Activated CD4-positive, alpha-beta T cell treated with anti-CD3 and anti-CD28 coated beads, Interleukin-2, amount 50 U/mL, for 24 hours (primary cell): Measurements from ENCODE around the gene BLM.

Experiments
- DNase-seq, 2 donors: peaks; one replicate each; pipeline ENCODE4 v3.0.0-alpha.2; 2020; ENCODE audit warnings: low read depth in 1 of 2, low spot score in 1 of 2

Gene BLM

GRCh38 chr15:90691369-90691768, 25.8 kb upstream of the BLM start:
- no peak for DNase-seq

- DNase-seq, result no peak
These were observed 25.0 kb upstream of the BLM start for GRCh38 chr15:90691982-90692773.

DNA sequence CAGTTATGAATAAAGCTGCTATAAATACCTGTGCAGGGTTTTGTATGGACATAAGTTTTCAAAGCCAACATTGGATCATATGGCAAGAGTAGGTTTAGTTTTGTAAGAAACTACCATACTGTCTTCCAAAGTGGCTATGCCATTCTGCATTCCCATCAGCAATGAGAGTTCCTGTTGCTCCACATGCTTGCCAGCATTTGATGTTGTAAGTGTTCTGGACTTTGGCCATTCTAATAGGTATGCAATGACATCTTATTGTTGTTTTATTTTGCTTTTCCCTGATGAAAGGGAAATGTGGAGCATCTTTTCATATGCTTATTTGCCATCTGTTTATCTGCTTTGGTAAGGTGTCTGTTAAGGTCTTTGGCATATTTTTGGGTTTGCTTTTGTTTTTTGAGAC, 22.2 kb upstream of the BLM start:
- DNase-seq, result no peak

GRCh38 chr15:90697175-90697574, 20.0 kb upstream of the BLM start:
- DNase-seq, result no peak

DNA sequence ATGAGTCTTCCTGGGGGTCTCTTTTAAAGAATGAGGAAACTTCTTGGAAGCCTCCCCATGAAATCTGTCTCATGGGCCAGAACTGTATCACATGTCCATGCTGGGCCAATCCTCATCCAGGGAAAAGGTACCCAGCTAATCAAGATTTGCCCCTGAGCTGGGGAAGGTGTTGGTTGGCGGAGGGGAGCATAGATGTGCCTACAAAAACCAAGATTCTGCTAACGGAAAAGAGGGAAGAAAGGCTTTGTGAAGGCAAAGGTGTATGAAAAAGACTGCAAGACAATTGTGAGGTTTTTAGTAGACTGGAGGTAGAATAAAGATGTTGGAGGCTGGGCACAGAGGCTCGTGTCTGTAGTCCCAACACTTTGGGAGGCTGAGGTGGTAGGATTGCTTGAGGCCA, 18.5 kb upstream of the BLM start:
- DNase-seq, result no peak

- DNase-seq, result no peak
These were observed 16.1 kb upstream of the BLM start for GRCh38 chr15:90701048-90701447.

DNA sequence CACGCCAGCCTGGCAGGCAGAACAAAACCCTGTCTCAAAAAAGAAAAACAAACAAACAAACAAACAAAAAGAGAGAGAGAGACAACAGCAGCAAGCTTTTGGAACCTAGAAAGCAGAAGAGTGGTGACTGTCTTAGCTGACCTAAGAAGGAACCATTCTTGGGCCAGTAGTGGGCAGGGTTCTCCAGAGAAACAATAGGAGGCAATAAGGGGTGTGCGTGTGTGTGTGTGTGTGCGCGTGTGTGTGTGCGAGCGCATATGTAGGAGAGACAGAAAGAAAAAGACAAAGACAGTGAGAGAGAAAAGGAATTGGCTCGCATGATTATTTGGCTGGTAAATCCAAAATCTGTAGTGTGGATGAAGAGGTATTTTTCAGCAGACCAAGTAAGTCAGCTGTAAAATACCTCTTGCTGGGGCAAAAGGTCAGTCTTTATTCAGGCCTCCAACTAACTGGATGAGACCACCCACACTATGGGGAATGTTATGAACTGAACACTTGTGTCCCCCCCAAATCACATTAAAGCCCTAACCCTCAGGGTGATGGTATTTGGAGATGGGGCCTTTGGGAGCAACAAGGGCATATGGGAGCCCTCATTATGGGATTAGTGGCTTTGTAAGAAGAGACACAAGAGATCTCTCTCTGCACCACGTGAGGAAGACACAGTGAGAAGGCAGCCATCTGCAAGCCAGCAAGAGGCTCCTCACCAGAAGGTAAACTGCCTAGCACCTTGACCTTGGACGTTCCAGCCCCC, 15.1 kb upstream of the BLM start:
- no peak for DNase-seq

DNA sequence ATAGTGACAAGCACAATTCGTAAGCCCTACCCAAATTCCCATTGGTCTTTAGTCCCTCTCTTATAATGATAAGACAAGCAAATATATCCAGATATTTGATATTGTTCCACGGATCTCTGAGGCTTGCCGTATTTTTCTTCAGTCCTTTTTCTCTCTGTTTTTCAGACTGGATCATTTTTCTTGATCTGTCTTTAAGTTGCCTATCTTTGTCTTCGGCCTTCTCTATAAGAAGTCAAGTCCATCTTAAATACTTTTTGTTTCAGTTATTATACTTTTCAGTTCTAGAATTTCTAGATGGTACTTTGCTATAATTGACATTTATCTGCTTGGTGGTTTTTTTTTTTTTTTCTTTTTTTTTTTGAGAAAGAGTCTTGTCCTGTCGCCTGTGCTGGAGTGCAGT, 13.7 kb upstream of the BLM start:
- no peak for DNase-seq

DNA sequence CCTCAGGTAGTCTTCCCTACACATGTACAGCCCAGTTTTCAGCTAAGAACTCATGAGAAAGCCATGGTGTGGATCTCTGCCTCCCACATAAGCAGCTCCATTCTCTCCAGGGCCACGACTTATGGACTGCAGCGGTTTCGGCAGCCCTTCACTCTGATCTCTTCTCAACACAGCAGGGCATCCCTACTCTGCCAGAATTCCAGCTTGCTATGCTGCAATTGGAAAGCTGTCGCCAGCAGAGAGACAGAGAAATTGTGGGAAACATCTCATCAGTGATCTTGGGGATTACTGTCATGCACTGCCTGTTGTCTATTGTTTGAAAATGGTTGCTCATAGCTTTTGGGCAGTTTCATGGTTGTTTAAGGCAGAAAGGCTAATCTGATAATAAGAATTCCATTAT, 11.9 kb upstream of the BLM start:
- no peak for DNase-seq

- no peak for DNase-seq
These were observed 10.5 kb upstream of the BLM start for GRCh38 chr15:90706394-90707327.

DNA sequence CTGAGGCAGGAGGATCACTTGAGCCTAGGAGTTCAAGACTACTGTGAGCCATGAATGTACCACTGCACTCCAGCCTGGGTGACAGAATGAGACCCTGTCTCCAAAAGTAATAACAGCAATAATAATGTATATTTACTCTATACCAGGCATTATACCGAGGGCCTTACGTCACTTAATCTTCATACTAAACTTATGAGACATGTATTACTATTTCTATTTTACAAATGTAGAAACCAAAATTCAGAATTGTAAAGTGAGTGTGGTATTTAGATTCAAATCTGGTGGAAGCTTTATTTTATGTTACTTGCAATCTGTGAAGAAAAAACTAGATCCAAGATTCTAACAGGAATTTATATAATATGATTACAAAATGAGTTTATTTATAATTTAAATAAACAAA, 9.7 kb upstream of the BLM start:
- no peak for DNase-seq

DNA sequence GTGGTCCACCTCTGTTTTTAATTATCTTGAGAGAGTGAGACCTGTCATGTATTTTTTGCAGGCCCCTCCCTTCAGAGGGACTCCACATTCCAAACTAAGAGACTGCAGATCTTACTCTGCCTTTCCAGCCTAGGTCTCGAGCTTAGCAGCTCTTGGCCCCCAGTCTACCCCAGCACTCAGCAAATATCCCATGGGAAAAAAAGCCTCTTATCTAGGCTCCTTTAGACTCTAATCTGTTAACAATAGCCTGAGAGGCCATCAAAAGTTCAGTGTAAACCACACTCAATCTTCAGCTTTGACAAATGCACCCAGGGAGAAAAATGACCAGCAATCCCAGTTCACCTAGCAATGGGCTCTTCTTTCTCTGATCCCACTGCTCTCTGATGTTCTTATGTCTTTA, 8.6 kb upstream of the BLM start:
- DNase-seq, result no peak

GRCh38 chr15:90709278-90709677, 7.9 kb upstream of the BLM start:
- no peak for DNase-seq

DNA sequence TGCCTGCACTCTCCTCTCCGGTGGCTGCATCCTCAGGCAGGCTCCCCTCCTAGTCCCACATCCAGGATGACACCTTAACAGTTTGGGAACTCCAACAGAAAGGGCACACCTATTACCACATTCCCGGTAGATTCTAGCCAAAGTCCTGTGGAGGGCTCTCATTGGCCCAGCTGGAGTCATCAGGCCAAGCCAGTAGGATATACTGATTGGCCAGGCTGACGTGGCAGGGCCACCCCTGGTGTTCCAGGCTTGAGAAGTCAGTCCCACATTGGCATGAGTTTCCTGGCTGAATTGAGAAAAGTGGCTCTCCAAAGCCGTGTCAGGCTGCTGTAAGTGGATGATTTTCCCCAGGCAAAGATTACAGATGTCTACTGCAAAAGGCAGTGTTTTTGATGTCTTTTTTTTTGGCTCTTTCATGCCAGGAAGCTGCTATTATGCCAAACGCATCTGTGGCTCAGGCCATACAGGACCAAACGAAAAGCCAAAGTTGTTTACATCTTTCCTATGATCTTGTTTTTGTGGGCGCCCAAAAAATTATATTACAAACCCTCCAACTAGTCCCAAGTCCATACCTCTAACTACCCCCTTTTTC, 6.6 kb upstream of the BLM start:
- no peak for DNase-seq

DNA sequence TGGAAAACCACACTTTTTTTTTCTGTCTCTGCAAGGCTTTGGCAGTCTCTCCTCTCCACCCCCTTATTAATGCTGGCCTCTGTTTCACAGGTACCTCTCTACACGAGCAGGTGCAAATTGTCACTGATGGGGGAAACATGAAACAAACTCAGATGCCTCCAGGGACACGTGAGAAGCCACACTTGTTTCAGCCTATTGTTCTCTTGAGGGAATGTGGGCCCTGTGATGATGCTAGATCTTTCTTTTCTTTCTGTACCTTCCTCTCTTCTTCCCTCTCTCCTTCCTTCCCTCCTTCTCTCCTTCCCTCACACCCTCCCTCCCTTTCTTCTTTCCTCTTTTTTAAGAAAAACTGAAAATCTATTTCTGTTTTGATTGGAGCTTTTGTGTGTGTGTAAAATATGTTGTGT, 5.7 kb upstream of the BLM start:
- no peak for DNase-seq

GRCh38 chr15:90711842-90712241, 5.3 kb upstream of the BLM start:
- no peak for DNase-seq

DNA sequence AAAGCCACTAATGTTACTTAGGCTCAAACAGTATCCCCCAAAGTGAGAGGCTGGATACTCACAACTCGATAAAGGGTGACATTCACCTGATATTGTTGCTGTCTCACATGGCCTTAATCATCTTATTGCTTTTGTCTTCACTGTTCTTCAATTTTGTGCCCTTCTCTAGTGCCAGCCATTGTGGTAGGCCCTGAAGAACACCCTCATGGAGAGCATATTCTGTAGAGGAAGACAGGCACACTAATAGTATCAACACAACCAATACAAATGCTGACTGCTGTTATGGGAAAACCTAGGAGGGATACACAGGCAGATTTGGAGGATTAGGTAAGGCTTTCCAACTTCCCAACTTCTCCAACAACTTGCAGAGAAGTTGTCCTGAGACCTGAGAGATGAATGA, 4.1 kb upstream of the BLM start:
- DNase-seq, result no peak

- no peak for DNase-seq
These were observed 700 bp upstream of the BLM start for GRCh38 chr15:90716317-90716975.

- DNase-seq, result no peak
These were observed 1.1 kb downstream of the BLM start for GRCh38 chr15:90718232-90718631.

GRCh38 chr15:90720131-90720530, 3.0 kb downstream of the BLM start:
- no peak for DNase-seq

- DNase-seq, result no peak
These were observed 12.1 kb downstream of the BLM start for GRCh38 chr15:90729261-90729660.
